Ishikawa (cell line): Measurements from ENCODE around the gene SAMD14.

Experiments used
- CEBPB ChIP-seq: IDR thresholded peaks from 2 replicates; pipeline ENCODE4 v1.6.1; 2012
- CREB1 ChIP-seq: IDR thresholded peaks from 2 replicates; pipeline ENCODE4 v1.6.1; 2012; ENCODE audit warnings: low read depth
- EP300 ChIP-seq: IDR thresholded peaks from 2 replicates; pipeline ENCODE4 v1.6.1; 2012; ENCODE audit warnings: borderline replicate concordance
- MAX ChIP-seq: IDR thresholded peaks from 2 replicates; pipeline ENCODE4 v1.6.1; 2012
- NFIC ChIP-seq: IDR thresholded peaks from 2 replicates; pipeline ENCODE4 v1.6.1; 2012
- RAD21 ChIP-seq: IDR thresholded peaks from 2 replicates; pipeline ENCODE4 v1.6.1; 2012; ENCODE audit warnings: low read depth
- REST ChIP-seq: IDR thresholded peaks from 2 replicates; pipeline ENCODE4 v1.6.1; 2012; ENCODE audit warnings: low read depth, mild to moderate bottlenecking
- TAF1 ChIP-seq: IDR thresholded peaks from 2 replicates; pipeline ENCODE4 v1.6.1; 2012; ENCODE audit warnings: low read depth, mild to moderate bottlenecking
- TEAD4 ChIP-seq: IDR thresholded peaks from 2 replicates; pipeline ENCODE4 v1.6.1; 2012
- USF1 ChIP-seq: IDR thresholded peaks from 2 replicates; pipeline ENCODE4 v1.6.1; 2012
- YY1 ChIP-seq: IDR thresholded peaks from 2 replicates; pipeline ENCODE4 v1.6.1; 2012; ENCODE audit warnings: low read depth

GRCh38 chr17:50174444-50174843 is 44.5 kb upstream of the SAMD14 start:
- TF ChIP-seq TAF1 (no peak), REST (no peak), EP300 (no peak), CREB1 (no peak), YY1 (no peak), RAD21 (no peak), MAX (no peak), TEAD4 (no peak), USF1 (no peak), NFIC (no peak), CEBPB (no peak)
